ENCODE data around the gene EPB41L4B.

GRCh38 chr9:109122726-109123621 is 197.9 kb downstream of the EPB41L4B start:
- TF ChIP-seq CTCF (IDR thresholded peaks at IDR 0.05; ENCODE audit: low read length): no peak
- no peak for TF ChIP-seq EZH2 (IDR thresholded peaks at IDR 0.05; ENCODE audit: borderline replicate concordance, low read length)

Data from OCI-LY1 (cell line).